Stimulated activated CD8-positive, alpha-beta memory T cell treated with anti-CD3 and anti-CD28 coated beads, Interleukin-12 subunit alpha, Interleukin-12 subunit beta, amount 100 ng/mL, for 4 hours (primary cell): ENCODE data around the gene RELA.

Source experiments
- DNase-seq: peaks from one replicate; pipeline ENCODE4 v3.0.0-alpha.2; 2020; ENCODE audit warnings: low read depth

Gene RELA

DNA sequence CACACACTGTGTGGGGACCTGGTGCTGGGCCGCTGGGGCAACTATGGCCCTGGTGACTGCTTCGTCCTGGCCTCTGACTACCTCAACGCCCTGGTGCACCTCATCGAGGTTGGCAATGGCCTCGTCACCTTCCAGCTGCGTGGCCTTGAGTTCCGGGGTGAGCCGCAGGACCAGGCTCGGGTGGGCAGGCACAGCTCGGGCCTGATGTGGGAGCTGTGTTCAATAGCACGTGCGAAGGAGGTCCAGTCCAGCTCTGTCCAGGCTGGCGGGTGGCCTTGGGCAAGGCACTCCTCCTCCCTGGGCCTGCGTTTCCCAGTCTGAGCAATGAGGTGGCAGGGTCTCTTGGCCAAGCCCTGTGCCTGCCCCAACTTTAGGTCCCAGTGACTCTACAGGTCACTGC, 33.1 kb downstream of the RELA start:
- DNase-seq, result no peak

DNA sequence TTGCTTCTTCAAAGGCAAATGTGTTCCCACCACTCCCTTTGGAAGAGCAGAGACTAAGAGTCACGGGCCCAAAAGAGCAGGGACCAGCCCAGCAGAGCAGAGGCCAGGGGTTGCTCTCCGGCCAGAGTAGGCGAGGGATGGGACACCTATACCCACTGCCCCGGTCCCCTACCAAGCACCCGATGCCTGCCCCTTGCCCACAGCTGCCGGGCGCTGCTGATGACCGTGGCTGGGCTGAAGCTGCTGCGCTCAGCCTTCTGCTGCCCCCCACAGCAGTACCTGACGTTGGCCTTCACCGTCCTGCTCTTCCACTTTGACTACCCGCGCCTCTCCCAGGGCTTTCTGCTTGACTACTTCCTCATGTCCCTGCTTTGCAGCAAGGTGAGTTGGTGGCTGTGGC, 35.5 kb downstream of the RELA start:
- no peak for DNase-seq

GRCh38 chr11:65625628-65626342, 36.9 kb downstream of the RELA start:
- DNase-seq, result peak; percentile 24

DNA sequence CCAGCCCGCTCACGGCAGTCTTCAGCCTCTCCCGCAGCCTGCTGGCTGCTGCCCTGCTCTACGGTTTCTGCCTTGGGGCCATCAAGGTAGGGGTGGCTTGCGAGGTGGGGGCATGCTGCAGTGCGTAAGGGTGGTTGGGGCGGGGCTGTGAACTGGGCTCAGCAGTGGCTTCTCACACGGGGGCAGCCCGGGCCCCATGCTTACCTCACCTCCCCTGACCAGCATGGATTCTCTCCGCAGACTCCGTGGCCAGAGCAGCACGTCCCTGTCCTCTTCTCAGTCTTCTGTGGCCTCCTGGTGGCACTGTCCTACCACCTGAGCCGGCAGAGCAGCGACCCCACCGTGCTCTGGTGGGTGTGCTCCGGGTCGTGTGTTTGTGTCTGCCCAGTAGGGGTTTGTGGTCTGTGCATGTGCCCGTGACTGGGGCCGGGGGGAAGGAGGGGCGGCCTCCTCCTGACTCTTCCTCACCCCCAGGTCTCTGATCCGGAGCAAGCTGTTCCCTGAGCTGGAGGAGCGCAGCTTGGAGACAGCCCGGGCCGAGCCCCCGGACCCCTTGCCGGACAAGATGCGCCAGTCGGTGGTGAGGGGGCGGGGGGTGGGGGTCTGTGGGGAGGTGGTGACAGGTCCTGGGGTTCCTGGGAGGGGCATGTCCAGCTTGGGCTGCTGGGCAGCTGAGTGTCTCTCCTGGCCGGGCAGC, 37.6 kb downstream of the RELA start:
- DNase-seq, result no peak

- no peak for DNase-seq
These were observed 38.7 kb downstream of the RELA start for GRCh38 chr11:65623852-65624616.

DNA sequence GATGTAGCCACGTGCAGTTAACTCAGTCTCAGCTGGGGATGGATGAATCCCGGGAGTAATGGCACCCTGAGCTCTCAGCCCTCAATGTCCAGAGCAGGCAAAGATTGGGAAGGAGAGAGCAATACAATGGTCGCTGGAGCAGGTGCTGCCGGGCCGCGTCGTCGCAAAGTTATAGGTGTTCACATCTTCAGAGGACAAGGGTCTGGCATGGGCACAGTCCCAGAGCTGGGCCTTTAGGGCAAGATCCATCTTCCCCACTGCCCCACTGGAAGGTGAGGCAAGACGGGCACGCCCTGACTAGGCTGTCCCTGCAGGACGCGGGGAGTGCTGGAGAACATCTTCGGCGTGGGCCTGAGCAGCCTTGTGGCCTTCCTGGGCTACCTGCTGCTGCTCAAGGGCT, 39.5 kb downstream of the RELA start:
- no peak for DNase-seq

- DNase-seq, result no peak
These were observed 40.7 kb downstream of the RELA start for GRCh38 chr11:65622011-65622410.

DNA sequence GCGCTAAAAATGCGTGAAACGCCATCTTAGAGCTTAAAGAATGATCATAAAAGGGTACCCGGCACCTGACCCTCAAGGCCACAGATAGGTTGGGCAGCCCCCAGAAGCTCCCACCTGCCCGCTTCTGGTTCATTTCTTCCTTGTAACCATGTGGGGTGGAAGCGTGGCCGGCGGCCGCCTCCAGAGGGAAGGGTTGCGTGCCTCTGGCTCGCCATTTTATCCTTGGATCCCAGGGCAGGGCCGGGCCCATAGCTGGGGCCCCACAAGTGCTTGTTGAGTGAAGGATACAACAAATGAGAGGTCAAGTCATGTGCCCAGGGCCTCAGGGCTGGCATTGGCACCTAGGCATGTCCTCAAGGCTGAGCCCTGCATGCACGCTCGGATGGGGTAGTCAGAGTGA, 41.3 kb downstream of the RELA start:
- DNase-seq, result no peak

- no peak for DNase-seq
These were observed 42.0 kb downstream of the RELA start for GRCh38 chr11:65620666-65621065.

DNA sequence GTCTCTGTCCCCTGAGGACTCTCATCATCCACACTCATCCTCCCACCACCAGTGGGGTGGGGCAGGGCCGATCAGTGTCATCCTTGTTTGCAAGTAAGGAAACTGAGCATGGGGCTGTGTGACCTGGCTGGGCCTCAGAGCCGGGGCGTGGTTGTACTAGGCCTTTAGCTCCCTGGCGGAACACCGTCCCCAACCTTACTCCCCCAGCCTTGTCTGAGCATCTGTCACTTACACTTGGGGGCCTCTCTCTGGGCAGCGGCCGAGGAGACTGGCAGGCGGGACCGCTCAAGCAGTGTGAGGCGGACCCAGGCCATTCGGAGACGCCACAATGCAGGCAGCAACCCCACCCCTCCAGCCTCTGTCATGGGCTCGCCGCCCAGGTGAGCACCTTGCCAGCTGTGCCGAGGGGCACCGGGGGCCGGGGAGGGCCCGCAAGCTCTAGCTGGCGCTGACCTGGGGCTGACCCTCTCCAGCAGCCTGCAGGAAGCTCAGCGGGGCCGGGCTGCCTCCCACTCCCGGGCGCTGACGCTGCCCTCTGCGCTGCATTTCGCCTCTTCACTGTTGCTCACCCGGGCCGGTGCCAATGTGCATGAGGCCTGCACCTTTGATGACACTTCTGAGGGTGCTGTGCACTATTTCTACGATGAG, 43.3 kb downstream of the RELA start:
- no peak for DNase-seq

GRCh38 chr11:65618763-65619162, 44.0 kb downstream of the RELA start:
- DNase-seq, result no peak

GRCh38 chr11:65617990-65618751, 44.5 kb downstream of the RELA start:
- DNase-seq, result no peak

DNA sequence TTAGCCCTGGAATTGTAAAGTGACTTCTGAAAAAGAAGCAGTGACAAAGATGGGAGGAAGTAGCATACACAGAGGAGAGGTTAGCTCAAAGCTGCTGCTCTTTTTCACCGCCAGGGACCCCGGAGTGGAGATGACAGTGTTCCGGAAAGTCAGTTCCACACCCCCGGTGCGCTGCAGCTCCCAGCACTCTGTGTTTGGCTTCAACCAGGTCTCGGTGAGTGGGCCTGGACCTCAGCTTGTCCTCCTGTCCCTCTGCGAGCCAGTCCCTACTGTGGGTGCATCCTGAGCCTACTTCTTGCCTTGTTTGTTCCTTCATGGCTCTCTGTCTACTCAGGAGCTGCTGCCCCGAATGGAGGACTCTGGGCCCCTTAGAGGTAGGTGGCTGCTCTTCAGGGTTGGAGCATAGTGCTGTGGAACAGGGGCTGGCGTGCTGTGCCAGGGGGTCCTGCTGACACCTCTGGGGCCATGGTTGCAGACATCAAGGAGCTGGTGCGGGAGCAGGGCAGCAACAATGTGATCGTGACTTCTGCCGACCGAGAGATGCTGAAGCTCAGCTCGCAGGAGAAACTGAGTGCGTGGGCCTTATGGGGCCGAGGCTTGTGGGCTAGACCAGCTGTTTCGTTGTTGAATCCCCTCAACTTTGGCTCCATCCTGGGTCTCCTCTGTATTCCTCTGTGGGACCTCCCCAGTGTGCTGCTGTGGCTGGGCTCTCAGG, 45.4 kb downstream of the RELA start:
- DNase-seq, result no peak

- no peak for DNase-seq
These were observed 46.1 kb downstream of the RELA start for GRCh38 chr11:65616575-65617001.

GRCh38 chr11:65615950-65616574, 46.7 kb downstream of the RELA start:
- peak; percentile 33 for DNase-seq

GRCh38 chr11:65615229-65615949, 47.3 kb downstream of the RELA start, which contains the start of gene PCNX3:
Gene PCNX3, plus strand, starts transcription at chr11:65615776. Its CDS starts 536 bp downstream, at chr11:65616312.
- peak; percentile 99 for DNase-seq

DNA sequence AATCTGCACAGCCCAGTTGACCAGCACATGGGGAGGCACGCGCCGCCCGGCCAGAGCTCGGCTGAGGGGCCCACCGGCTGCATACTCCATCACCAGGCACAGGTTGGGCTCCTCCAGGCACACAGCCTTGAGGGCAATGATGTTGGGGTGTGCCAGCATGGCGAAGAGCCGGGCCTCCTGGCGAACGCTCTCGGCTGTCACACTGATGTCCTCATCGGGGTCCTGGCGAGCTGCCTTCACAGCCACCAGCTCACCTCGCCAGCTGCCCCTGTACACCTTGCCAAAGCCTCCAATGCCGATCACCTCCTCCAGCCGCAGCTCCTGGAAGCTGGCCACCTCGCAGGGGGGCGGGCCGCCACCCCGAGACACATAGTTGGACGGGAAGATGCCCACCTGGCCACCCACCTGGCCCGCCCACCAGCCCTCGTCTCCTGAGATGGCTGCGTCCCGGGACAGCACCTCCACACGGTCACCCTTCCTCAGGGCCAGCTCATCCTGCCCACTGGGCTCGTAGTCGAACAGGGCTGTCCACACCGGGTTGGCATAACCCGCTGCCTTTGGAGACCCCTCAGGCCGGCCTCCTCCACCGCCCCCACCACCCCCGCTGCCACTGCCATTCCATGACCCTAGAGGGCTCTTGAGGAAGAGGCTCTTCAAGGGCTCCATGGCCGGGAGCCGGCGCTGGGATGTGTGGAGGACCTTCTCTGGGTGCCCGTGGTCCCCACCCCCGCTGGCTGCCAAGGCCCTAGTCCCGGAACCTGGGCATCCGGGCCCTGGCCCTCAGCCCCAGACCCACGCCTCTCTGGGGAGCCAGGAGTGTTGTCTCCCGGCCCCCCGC, 49.4 kb downstream of the RELA start:
- DNase-seq, result no peak

GRCh38 chr11:65612691-65613090, 50.0 kb downstream of the RELA start:
- DNase-seq, result no peak
